OCI-LY7 (cell line): ENCODE measurements around the gene DR1.

Experiments
- CTCF ChIP-seq: fragments of 200-600 bp; sonication (generic); conservative IDR thresholded peaks from 2 replicates; pipeline ENCODE4 v1.5.1; 2014; ENCODE audit warnings: mild to moderate bottlenecking, antibody characterized with exemption, low read length, moderate library complexity, mixed read lengths
- EZH2phosphoT487 ChIP-seq: fragments of 200-600 bp; sonication (generic); IDR thresholded peaks from 2 replicates; pipeline ENCODE4 v1.6.1; 2018; ENCODE audit warnings: low read depth, borderline replicate concordance, mild to moderate bottlenecking, mixed run types, antibody characterized with exemption, low read length, moderate library complexity, mixed read lengths

- TF ChIP-seq EZH2phosphoT487 (no peak), CTCF (no peak)
Observed at GRCh38 chr1:93352376-93352775, 6.7 kb downstream of the DR1 start.
